GM10847 (cell line): Measurements from ENCODE around the gene PWWP3B.

Source experiments
- POLR2A ChIP-seq: IDR thresholded peaks from 2 replicates; pipeline ENCODE4 v1.6.1; 2011; ENCODE audit not compliant: insufficient read length; ENCODE audit errors: extremely low read depth

The PWWP3B gene

GRCh38 chrX:106168107-106168506 is at the start of gene PWWP3B:
Gene PWWP3B (plus strand): TSS chrX:106168305. CDS start chrX:106205433, 37,128 bp downstream.
- no peak for TF ChIP-seq POLR2A

- TF ChIP-seq POLR2A = no peak
These were observed 29.1 kb upstream of the PWWP3B start for GRCh38 chrX:106139048-106139447.

GRCh38 chrX:106144755-106145639 is 23.1 kb upstream of the PWWP3B start:
- TF ChIP-seq POLR2A = no peak

- TF ChIP-seq POLR2A = no peak
These were observed 17.4 kb upstream of the PWWP3B start for GRCh38 chrX:106150701-106151100.

- TF ChIP-seq POLR2A = no peak
These were observed 8.2 kb upstream of the PWWP3B start for GRCh38 chrX:106159861-106160282.

GRCh38 chrX:106170318-106170717 is 2.2 kb downstream of the PWWP3B start:
- TF ChIP-seq POLR2A = no peak

- TF ChIP-seq POLR2A = no peak
These were observed 3.3 kb downstream of the PWWP3B start for GRCh38 chrX:106171293-106171820.

GRCh38 chrX:106177106-106177981 is 9.2 kb downstream of the PWWP3B start:
- no peak for TF ChIP-seq POLR2A

- TF ChIP-seq POLR2A = no peak
These were observed 9.8 kb downstream of the PWWP3B start for GRCh38 chrX:106177982-106178321.

- TF ChIP-seq POLR2A = no peak
These were observed 10.7 kb downstream of the PWWP3B start for GRCh38 chrX:106178826-106179225.

GRCh38 chrX:106201502-106202178 is 33.5 kb downstream of the PWWP3B start:
- TF ChIP-seq POLR2A = no peak

GRCh38 chrX:106203315-106203714 is 35.2 kb downstream of the PWWP3B start:
- no peak for TF ChIP-seq POLR2A

GRCh38 chrX:106208154-106208553 is 40.0 kb downstream of the PWWP3B start:
- TF ChIP-seq POLR2A = no peak
